ES-I3 (cell line): ENCODE measurements around the gene CHSY1.
A peak's percentile ranks its signal among the peaks of the same experiment; 100 is the strongest.

ENCODE experiments used
- H3K36me3 ChIP-seq: 2 replicates; pipeline ENCODE4 v1.6.1; 2013; ENCODE audit warnings: mild to moderate bottlenecking, low read length, control low read depth, moderate library complexity; ENCODE audit not compliant: insufficient read depth
- H3K4me1 ChIP-seq: 2 replicates; pipeline ENCODE4 v1.6.1; 2013; ENCODE audit warnings: mild to moderate bottlenecking, control low read depth, low read length; ENCODE audit not compliant: insufficient read depth
- H3K9ac ChIP-seq: 2 replicates; pipeline ENCODE4 v1.6.1; 2013; ENCODE audit warnings: low read depth, mild to moderate bottlenecking, low read length, moderate library complexity
- H3K9me3 ChIP-seq: 2 replicates; pipeline ENCODE4 v1.6.1; 2013; ENCODE audit warnings: mild to moderate bottlenecking, low read length, moderate library complexity; ENCODE audit not compliant: control insufficient read depth, insufficient read depth

CHSY1 gene

GRCh38 chr15:101258238-101259144, 6.6 kb upstream of the CHSY1 start:
- Histone ChIP-seq H3K9me3 (no peaks in the 10 kb centered on the region), H3K4me1 (peaks cover 10% of the 10 kb centered on the region), H3K36me3 (no peaks in the 10 kb centered on the region), H3K9ac (no peak overlapping the region)

GRCh38 chr15:101256757-101257156, 4.9 kb upstream of the CHSY1 start:
- Histone ChIP-seq H3K36me3 (no peaks in the 10 kb centered on the region), H3K4me1 (peaks cover 13% of the 10 kb centered on the region), H3K9me3 (no peaks in the 10 kb centered on the region), H3K9ac (no peak overlapping the region)

- peaks cover 13% of the 10 kb centered on the region for H3K4me1 ChIP-seq
- H3K9ac ChIP-seq, result no peak overlapping the region
- no peaks in the 10 kb centered on the region for H3K36me3 ChIP-seq
- no peaks in the 10 kb centered on the region for H3K9me3 ChIP-seq
Observed at GRCh38 chr15:101255615-101256241, 3.9 kb upstream of the CHSY1 start.

- no peaks in the 10 kb centered on the region for H3K36me3 ChIP-seq
- peaks cover 13% of the 10 kb centered on the region for H3K4me1 ChIP-seq
- H3K9ac ChIP-seq, result no peak overlapping the region
- H3K9me3 ChIP-seq, result no peaks in the 10 kb centered on the region
Observed at GRCh38 chr15:101255051-101255395, 3.2 kb upstream of the CHSY1 start.

GRCh38 chr15:101254157-101255050, 2.6 kb upstream of the CHSY1 start:
- H3K9ac ChIP-seq, result no peak overlapping the region
- H3K9me3 ChIP-seq, result no peaks in the 10 kb centered on the region
- no peaks in the 10 kb centered on the region for H3K36me3 ChIP-seq
- H3K4me1 ChIP-seq, result peaks cover 13% of the 10 kb centered on the region

GRCh38 chr15:101252836-101253235, 988 bp upstream of the CHSY1 start:
- H3K9me3 ChIP-seq, result no peaks in the 10 kb centered on the region
- peaks cover 14% of the 10 kb centered on the region; the same call in 1 of the 2 replicates for H3K4me1 ChIP-seq
- H3K36me3 ChIP-seq, result no peaks in the 10 kb centered on the region
- H3K9ac ChIP-seq, result peak overlapping the region; percentile 59

GRCh38 chr15:101250873-101251829, 697 bp downstream of the CHSY1 start:
- Histone ChIP-seq H3K9me3 (no peaks in the 10 kb centered on the region), H3K4me1 (peaks cover 20% of the 10 kb centered on the region; the same call in 1 of the 2 replicates), H3K9ac (peak overlapping the region; percentile 75), H3K36me3 (peaks cover 5% of the 10 kb centered on the region; the same call in 1 of the 2 replicates)

GRCh38 chr15:101250341-101250831, 1.5 kb downstream of the CHSY1 start:
- Histone ChIP-seq H3K9me3 (no peaks in the 10 kb centered on the region), H3K9ac (peak overlapping the region; percentile 75), H3K4me1 (peaks cover 24% of the 10 kb centered on the region; the same call in 1 of the 2 replicates), H3K36me3 (peaks cover 5% of the 10 kb centered on the region; the same call in 1 of the 2 replicates)

- no peak overlapping the region for H3K9ac ChIP-seq
- H3K4me1 ChIP-seq, result peaks cover 36% of the 10 kb centered on the region
- H3K36me3 ChIP-seq, result peaks cover 5% of the 10 kb centered on the region; the same call in 1 of the 2 replicates
- H3K9me3 ChIP-seq, result no peaks in the 10 kb centered on the region
Observed at GRCh38 chr15:101248274-101248673, 3.6 kb downstream of the CHSY1 start.

GRCh38 chr15:101246824-101247745, 4.8 kb downstream of the CHSY1 start:
- Histone ChIP-seq H3K4me1 (peaks cover 44% of the 10 kb centered on the region), H3K36me3 (peaks cover 11% of the 10 kb centered on the region; the same call in 1 of the 2 replicates), H3K9me3 (no peaks in the 10 kb centered on the region), H3K9ac (no peak overlapping the region)

- Histone ChIP-seq H3K9ac (no peak overlapping the region), H3K36me3 (peaks cover 11% of the 10 kb centered on the region; the same call in 1 of the 2 replicates), H3K9me3 (no peaks in the 10 kb centered on the region), H3K4me1 (peaks cover 47% of the 10 kb centered on the region)
Observed at GRCh38 chr15:101246391-101246790, 5.5 kb downstream of the CHSY1 start.

GRCh38 chr15:101244889-101245668, 6.8 kb downstream of the CHSY1 start:
- Histone ChIP-seq H3K4me1 (peaks cover 47% of the 10 kb centered on the region), H3K9me3 (no peaks in the 10 kb centered on the region), H3K9ac (no peak overlapping the region), H3K36me3 (peaks cover 11% of the 10 kb centered on the region; the same call in 1 of the 2 replicates)
